Stimulated activated CD4-positive, alpha-beta T cell treated with anti-CD3 and anti-CD28 coated beads, Interleukin-12 subunit alpha, Interleukin-12 subunit beta, amount 100 ng/mL, for 4 hours (primary cell): ENCODE results near the gene KCNIP1.

ENCODE experiments used
- DNase-seq: peaks from one replicate; pipeline ENCODE4 v3.0.0-alpha.2; 2020

Gene KCNIP1

DNA sequence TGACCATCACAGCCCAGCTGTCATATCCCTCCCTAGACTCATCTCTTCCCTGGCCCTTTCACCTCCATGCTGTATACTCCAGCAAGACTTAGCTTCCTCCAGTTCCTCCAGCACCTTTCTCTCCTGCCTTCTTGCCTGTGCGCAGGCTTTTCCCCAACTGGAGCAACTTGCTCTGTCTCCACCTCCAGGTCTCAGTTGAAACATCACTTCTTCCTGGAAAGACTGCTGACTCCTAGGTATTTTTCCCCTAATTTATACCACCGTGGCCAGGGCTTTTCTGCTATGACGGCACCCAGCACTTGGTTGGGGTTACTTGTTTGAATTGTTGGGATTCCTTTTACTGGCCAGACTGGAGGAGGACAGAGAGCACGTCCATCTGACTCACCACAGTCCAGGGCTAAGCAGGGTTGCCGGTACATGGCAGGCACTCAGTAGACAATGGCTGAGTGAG is 67.5 kb downstream of the KCNIP1 start:
- no peak for DNase-seq

DNA sequence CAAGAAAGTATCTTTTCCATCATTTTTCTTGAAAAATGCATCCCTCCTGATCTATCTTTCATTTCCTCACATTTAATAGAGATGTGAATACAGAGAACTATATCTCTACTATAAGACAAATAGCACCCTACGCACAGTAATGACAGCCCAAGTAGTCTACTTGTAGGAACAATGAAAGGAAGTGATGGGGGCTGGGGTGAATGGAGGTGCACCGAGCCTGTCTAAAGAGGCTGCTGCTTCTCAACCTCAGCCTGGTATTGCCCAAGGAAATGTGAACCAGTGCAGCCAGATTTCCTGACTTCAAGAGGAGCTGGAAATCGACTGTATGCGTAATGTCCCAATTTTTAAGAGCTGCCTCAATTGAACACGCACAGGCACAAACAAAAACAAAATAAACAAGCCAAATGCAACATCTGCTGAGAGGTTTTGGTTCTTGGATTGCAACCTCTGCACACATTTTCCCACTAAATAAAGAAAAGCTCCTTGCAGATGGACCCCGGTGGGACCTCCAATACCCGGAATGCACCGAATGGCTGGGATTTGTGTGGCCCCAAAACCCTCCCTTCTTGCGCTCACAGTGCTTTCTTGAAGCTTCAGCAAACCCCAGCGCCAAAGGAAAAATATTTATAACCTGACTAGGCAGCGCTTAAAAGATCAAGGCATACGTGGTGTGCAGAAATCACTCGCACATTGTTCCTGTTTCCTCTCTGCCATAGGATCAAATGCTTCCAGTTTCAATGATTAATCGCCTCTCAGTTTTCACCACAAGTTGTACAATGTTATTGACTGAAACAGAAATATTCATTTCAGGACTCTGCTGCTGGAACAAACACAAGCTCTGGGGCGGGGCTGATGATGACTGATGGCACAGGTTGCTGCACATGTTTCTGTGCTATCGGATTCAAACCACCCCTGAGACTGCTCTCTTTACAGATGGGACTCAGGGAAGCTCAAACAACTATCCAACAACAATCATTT is 68.3 kb downstream of the KCNIP1 start:
- peak; percentile 57 for DNase-seq

DNA sequence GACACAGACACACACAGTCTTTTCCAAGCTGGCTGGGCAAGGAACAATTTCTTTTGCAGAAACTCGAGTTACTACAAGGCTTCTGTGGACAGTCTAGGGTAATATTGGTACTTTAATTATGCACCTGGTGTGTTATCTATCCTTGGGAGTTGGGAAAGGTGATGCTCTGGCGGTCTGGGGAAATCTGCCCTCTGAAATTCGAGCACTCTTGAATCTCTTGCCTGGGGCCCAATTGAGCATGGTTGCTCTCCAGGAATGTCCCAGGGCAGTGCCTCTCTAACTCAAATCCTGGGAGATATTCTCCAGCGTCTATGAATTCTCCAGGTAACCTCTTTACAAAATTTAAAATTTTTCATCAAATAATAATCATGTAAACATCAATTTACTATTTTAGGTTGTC is 69.3 kb downstream of the KCNIP1 start:
- no peak for DNase-seq

DNA sequence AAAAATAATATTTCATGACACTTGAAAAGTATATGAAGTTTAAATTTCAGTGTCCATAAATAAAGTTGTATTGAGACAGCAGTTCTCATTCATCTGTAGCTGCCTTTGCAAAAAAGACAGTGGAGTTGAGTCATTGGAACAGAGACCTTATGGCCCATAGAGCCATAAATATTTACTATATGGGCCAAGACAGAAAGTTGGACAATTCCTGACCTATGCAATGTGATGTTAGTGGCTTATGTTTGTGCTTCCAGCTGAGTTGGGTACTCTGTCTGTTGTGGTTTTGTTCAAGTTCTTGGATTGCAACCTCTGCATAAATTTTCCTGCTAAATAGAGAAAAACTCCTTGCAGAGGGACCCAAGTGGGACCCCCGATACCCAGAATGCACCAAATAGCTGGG is 69.8 kb downstream of the KCNIP1 start:
- DNase-seq = no peak

DNA sequence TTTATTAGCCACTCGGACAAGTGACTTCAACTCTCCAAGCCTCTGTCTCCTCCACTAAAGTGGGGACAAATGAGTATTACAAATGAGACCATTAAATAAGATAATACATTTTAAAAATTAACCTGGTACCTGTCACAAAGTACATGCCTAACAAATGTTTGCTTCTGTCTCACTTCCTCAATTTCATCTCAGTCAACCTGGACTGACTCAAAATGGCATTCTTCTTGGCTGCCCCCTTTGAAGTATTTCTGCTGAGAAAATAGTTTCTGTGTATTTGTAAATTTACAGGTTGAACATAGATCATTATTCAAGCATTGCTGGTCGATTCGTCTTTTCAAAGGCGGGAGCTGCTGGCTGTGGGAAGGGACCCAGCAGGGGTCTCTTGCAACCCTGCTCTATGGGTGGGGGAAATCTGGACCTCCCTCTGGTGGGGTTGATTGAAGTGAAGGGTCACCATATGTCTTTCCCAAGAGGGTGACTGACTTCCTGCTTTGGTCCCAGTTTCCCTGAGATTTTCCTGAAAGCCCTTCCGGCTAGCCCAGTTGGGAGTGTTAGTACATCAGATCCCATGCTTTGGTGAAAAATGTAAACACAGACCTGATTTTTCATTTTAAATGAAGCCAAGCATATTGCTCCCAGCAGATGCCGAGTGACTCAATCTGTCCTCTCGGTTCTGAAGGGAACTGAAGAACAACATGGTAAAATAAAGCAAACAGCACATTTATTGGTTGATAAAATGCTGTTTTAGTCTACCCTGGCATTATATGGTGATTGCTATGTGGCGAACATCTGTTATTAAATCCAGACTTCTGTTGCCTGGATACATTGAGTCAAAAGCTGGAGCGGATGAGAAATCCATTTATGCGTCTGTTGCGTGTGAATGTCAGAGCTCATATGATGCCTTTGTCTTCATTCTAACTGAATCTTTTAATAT is 73.0 kb downstream of the KCNIP1 start:
- DNase-seq = no peak

DNA sequence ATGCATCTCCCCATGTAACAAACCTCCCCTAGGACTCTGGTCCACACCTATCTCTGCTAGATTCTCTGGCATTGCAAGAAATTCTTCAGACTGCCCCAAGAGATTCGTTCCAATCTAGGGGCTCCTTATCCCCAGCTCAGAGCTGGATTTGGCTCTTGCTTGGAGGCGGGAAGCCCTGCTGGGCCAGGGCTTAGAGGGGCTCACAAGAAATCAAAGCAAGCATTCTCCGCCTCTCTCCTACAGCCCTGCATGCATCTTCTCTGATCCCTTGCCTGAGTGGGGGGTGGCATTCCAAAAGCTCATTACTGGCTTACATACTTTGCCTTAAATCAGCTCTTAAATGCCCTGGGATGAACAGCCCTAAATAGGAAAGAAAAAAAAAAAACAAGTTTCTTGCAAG is 75.8 kb downstream of the KCNIP1 start:
- no peak for DNase-seq

DNA sequence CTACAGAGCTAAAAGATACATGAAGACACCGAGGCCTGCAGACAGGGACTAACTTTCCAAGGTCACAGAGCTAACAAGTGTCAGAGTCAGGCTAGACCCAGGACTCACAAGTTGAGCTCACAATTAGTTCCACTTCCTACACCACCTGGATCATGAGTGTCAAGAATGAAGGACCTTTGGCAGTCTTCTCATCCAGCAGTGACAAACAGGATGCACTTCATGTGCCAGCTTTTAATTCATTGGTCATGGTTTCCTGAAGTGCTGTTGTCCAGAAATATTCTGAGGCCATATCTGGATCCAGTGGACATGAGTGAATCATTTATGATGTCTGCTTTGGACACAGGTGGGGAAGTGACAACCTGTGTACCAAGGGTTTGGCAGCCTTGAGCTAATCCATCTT is 77.4 kb downstream of the KCNIP1 start:
- DNase-seq = no peak

DNA sequence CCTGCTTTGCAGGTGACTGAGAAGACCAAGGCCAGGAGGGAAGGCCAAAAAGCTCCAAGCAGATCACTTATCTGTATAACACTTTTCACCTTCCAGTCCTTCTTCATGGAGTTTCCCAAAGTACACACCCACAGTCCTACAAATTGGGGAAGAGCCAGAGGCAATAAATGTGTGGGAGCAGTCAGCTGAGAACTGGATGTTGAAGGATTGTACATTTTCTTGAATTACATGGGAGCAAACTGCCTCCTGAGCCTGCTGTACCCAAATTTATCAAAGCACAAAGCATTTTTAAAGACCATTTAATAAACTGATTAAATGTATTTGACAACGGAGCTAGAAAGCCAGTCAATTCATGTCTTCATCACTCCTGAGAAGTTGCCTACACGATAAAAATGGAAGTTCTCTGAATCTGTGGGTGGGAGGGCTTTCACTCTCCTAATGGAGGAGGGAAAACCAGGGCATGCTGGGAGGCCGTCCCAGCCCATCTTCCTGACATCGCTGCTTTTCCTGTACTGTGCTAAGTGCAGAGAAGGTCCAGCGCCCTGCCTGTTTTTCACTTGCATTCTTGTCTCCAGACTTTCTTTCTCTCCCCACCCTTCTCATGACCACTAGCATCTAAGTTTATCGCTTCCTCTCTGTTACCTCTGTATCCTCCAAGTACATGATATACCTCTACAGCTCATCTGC is 79.0 kb downstream of the KCNIP1 start:
- no peak for DNase-seq

DNA sequence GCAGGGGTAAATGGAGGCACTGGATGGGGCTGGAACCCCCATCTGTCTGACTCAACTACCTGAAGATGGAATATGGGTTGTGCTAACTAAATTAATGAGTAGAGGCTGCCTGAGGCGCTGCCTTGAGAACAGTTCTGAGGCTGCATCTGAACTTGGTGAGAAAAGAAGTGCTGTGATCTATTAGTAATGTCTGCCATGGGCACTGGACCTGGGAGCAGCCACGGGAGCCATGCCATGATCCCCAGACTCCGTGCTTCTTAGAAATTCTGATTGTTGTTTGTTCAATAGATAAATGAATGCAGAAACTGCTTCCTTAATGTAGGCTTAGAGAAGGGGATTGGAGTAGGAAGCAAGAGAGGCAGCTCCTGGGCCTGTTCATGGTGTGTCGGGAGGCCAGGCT is 80.2 kb downstream of the KCNIP1 start:
- DNase-seq = no peak

DNA sequence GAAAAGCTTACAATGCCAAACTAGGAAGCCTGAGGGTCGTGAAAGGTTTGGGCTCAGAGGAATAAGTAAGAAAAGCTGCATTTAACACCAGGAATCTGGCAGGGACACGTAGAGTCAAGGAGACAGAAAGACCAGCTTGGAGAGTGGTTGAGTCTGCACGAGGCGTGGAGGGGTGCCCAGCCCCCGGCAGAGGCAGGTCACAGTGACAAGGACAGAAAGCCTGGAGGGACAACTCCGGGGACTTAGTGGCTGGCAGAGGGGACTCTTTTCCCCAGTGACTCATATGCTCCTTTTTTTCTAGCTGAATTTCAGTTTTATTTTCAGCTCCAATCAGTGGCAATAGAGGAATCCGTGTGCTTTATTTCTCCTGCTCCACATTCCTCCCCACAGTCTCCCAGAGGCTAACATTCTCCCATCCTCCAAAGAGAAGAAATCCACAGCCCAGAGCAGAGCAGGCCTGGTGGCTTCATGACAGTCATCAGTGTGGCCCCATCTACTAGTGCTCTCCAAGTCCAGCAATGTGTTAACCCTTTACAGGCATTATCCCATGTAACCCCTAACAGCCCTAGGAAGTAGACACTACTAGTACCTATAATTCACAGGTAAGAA is 80.7 kb downstream of the KCNIP1 start:
- DNase-seq = no peak

DNA sequence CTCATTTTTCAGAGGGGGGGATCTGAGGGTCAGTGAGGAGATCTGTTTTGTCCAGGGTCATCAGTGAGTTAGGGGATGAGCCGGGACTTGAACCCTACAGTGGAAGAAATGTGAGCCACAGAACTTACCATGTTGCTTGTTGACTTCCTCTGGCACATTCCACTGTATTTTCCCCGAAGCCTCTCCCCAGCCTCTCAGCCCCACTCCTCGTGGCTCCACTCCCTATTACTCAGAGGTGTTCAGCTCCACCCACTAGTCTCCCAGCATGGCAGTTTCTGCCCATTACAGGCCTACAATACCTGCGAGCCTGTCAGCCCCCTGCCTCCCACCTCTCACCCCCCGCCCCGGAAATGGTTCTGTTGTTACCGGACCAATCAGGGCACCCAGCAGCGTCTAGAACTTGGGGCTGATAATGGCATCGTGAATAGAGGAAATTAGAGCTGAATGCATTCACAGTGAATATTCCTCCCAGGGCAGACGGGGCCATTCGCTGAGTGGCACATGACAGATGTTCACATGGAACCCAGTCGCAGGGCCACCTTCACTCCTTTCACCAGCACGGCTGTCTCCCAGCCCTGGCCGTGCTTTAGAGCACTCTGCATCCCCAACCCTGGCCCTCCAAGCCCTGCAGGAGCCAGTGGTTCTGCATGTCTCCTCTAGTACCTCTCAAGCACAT is 81.6 kb downstream of the KCNIP1 start:
- no peak for DNase-seq

DNA sequence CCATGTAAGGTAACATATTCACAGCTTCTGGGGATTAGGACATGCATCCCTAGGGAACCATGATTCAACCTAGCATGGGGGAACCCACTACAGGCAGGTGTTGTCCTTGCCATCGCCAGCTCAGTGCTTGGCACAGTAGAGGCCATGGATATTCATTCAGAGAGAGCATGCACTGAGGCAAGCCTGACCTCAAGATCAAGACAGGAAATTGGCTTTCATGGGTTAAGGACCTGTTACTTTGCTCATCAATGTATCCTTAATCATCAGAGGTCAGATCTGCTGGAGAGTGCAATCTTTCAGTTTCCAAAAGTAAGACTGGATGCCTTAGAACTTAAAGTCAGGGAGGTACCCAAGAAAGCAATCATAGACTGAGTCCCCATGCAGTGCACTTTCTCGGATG is 84.0 kb downstream of the KCNIP1 start:
- no peak for DNase-seq

DNA sequence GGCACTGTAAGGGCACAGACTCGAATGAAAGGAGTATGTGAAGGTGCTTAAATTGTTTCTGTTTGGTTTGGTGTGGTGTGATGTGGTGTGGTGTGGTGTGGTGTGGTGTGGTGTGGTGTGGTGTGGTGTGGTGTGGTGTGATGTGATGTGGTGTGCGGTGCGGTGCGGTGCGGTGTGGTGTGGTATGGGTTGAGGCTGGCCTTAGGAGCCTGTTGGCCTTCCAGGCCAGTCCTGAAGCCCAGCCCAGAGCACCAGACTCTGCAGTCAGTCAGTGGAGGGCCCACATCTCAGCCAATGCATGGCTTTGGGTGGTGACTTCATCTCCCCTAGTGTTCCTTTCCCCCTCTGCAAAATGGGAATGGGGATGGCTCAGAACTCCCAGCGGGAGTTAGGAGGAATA is 85.8 kb downstream of the KCNIP1 start:
- no peak for DNase-seq

DNA sequence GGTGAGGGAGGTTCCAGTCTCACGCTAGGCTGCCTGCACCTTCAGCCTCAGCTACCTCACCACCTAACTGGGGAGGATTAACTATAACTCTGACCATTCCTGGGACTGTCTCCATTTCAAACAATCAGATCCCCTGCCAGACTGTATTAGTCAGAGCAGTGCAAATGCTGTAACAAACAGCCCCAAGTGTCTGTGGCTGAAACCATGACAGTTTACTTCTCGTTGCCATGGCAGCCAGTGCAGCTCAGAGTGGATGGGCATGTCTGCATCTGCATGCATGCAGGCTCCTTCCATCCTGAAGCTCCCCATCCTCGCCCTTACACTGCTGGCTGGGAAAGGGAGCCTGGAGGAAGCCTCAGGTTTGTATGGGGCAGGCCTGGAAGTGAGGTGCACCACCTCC is 86.7 kb downstream of the KCNIP1 start:
- DNase-seq = no peak

DNA sequence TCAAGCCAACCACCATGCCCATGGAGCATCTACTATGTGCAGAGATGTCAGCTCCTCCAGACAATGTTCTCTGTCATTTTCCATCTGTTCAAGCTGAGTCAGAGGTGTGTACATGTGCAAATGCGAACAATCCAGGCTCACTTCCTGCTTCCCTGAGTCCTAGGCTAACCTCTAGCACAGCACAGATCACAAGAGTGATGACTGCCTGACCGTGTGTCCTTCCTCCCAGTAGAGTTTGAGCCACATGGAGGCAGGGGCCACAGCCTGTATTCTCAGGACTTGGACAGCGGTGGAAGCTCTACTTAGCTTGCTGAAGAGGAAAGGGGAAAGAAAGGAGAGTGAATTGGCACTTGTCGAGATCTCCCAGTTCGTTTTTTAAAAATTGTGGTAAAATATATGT is 87.2 kb downstream of the KCNIP1 start:
- DNase-seq = no peak

DNA sequence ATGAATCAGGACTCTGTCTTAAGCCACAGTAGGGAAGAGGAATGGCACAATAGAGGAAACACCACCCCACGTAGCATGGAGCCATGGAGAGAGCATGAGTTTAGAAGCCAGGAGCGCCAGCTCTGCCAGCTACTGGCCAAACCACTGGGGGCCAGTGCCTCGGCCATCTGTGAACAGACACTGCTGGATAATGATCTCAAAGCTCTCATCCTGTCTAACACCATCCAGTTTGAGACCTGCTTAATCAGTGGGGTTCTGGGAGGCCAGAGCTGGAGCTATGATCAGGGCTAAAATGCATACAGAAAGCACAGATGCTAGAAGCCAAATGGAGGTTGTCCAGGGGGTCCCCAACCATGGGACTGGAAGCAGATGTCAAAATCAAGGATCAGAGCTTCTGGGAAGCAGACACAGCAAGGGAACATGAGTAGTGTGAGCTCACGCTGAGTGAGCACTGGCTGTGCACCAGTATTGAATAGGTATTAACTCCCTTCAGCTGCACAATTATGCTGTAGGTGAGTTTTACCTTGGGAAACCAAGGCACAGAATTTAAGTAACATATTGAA is 92.7 kb downstream of the KCNIP1 start:
- DNase-seq = no peak

DNA sequence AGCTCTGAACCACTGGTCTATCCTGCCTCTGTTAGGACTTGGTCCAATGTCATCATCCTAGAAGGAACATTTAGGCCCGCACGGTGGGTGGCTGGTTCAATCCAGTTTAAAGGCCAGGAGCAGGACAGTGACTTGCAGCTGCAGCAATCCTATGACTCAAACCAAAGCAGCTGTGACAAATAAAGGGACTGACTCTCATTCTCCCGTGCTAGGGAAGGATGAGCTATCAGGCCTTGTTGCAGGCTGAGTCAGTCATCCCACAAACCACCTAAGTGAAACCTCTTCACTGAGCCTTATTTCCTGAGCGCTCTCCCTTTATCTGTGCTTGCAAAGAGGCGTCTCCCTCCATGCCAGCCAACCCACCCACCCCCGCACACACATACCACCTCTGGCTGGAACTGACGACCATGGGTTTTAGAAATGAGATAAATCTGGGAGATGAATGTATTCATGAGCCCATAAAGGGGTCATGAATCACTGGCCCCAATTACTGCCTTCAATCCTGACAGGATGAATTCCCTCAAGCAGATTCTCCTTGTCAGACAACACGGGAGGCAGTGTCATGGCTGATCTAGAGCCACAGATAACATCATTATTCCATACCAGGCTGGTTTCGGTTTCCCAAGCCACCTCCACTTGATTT is 93.4 kb downstream of the KCNIP1 start:
- no peak for DNase-seq

DNA sequence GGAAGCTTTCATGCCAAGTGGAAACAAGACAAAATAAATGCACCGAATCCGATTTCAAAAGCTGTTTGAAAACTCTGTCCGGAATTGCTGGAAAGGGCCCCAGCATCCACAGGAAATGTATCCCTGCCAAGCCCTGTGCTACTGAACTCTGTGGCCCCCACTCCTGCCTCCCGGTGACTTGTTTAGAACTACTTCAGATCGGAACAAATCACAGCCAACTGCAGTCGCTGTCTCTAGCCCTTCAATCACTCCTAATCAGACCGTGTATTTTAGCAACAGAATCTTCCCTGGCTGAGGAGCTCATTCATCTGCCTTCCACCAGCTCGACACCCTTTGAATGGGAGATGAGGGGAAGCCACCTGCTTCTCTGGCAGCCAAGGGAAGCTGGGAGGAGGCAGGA is 94.1 kb downstream of the KCNIP1 start:
- no peak for DNase-seq

DNA sequence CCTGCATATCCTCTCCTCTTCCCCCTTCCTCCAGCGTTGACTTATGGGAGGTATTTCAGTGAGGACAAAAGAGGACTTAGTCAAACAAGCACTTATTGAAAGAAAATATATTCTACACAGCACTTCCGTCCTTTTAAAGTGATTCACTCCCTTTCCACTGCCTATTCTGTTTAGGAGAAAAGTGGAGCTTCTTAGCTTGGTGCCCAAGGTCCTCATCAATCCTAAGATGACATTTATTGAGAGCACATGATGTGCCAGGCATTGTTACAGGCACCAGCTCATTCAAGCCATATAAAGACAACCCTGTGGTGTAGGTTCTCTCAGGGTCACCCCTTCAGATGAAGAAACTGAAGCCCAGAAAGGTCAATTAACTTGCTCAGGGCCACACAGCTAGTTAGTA is 95.9 kb downstream of the KCNIP1 start:
- DNase-seq = no peak

DNA sequence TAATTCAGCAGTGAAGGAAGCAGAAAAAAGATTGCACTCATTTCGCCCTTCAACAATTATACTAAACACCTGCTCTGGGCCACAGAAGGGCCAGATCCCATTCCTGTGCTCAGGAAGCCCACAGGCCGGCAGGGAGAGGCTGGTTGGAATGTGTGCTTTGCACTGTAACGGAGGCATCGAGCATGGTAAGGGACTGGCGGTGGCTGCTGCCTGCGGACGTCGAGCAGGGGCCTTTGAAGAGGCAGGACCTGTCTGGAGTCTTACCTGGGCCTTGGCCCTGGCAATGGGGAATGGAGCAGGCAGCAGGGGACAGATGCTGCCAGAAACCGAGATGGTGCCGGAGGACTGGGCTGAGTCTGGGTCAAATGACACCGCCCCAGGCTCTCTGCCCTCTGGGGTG is 97.8 kb downstream of the KCNIP1 start:
- DNase-seq = no peak

DNA sequence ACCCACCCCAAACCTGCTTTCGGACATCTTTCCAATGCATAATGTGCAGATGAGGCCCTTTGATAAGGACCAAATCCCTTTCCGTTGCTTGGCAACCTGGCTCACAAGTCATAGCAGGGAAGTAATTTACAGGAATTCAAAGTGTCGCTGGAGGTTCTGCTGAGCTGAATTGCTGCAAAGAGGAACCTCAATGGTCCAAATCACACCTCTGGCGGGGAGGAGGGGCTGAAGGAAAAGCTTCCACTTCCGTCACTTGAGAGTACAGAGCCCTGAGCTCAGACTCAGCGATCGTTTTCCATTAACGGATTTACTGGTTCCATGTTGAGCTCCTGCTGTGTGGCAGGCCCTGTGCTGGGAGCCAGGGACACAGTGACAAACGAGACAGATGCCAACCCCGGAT is 99.3 kb downstream of the KCNIP1 start:
- DNase-seq = no peak
